ENCODE results near the gene SLC39A2.

DNA sequence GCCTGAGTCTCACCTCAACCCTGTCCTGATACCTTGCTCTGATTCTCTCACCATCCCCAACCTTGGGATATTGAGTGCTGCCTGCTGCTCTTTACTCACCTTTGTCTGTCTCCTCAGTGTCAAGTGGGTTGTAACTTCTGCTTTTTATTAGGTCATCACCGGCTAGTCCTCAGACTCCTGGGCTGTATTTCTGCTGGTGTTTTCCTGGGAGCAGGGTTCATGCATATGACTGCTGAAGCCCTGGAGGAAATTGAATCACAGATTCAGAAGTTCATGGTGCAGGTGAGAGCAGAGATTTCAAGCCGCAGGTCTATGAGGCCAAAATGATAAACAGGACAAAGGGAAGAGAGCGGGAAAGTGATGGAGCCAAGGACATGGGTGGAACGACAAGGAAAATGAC, 498 bp downstream of the SLC39A2 start:
- TF ChIP-seq, protein P1, sequence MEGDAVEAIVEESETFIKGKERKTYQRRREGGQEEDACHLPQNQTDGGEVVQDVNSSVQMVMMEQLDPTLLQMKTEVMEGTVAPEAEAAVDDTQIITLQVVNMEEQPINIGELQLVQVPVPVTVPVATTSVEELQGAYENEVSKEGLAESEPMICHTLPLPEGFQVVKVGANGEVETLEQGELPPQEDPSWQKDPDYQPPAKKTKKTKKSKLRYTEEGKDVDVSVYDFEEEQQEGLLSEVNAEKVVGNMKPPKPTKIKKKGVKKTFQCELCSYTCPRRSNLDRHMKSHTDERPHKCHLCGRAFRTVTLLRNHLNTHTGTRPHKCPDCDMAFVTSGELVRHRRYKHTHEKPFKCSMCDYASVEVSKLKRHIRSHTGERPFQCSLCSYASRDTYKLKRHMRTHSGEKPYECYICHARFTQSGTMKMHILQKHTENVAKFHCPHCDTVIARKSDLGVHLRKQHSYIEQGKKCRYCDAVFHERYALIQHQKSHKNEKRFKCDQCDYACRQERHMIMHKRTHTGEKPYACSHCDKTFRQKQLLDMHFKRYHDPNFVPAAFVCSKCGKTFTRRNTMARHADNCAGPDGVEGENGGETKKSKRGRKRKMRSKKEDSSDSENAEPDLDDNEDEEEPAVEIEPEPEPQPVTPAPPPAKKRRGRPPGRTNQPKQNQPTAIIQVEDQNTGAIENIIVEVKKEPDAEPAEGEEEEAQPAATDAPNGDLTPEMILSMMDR (IDR thresholded peaks at IDR 0.05 in 2 of 3, conservative IDR thresholded peaks at IDR 0.05 in 1 of 3; ENCODE audit: insufficient read depth in 2 of 3, low read depth in 1 of 3, low read length in 3 of 3) = no peak
- TF ChIP-seq SOX6 (IDR thresholded peaks at IDR 0.05) (no peak), ZNF583 (CRISPR knock-in tag; IDR thresholded peaks at IDR 0.05) (no peak), PHB2 (IDR thresholded peaks at IDR 0.05; ENCODE audit: low read depth) (no peak), NFXL1 (CRISPR knock-in tag; IDR thresholded peaks at IDR 0.05) (no peak), ZEB2 (IDR thresholded peaks at IDR 0.05) (no peak), HNRNPK (IDR thresholded peaks at IDR 0.05; ENCODE audit: low read depth, low read length, poor library complexity, severe bottlenecking) (no peak)
- TF ChIP-seq, protein P2, sequence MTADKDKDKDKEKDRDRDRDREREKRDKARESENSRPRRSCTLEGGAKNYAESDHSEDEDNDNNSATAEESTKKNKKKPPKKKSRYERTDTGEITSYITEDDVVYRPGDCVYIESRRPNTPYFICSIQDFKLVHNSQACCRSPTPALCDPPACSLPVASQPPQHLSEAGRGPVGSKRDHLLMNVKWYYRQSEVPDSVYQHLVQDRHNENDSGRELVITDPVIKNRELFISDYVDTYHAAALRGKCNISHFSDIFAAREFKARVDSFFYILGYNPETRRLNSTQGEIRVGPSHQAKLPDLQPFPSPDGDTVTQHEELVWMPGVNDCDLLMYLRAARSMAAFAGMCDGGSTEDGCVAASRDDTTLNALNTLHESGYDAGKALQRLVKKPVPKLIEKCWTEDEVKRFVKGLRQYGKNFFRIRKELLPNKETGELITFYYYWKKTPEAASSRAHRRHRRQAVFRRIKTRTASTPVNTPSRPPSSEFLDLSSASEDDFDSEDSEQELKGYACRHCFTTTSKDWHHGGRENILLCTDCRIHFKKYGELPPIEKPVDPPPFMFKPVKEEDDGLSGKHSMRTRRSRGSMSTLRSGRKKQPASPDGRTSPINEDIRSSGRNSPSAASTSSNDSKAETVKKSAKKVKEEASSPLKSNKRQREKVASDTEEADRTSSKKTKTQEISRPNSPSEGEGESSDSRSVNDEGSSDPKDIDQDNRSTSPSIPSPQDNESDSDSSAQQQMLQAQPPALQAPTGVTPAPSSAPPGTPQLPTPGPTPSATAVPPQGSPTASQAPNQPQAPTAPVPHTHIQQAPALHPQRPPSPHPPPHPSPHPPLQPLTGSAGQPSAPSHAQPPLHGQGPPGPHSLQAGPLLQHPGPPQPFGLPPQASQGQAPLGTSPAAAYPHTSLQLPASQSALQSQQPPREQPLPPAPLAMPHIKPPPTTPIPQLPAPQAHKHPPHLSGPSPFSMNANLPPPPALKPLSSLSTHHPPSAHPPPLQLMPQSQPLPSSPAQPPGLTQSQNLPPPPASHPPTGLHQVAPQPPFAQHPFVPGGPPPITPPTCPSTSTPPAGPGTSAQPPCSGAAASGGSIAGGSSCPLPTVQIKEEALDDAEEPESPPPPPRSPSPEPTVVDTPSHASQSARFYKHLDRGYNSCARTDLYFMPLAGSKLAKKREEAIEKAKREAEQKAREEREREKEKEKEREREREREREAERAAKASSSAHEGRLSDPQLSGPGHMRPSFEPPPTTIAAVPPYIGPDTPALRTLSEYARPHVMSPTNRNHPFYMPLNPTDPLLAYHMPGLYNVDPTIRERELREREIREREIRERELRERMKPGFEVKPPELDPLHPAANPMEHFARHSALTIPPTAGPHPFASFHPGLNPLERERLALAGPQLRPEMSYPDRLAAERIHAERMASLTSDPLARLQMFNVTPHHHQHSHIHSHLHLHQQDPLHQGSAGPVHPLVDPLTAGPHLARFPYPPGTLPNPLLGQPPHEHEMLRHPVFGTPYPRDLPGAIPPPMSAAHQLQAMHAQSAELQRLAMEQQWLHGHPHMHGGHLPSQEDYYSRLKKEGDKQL (CRISPR knock-in tag; IDR thresholded peaks at IDR 0.05; ENCODE audit: borderline replicate concordance) = no peak

Measured in K562 (cell line).